ENCODE data around the gene MEIS2.

DNA sequence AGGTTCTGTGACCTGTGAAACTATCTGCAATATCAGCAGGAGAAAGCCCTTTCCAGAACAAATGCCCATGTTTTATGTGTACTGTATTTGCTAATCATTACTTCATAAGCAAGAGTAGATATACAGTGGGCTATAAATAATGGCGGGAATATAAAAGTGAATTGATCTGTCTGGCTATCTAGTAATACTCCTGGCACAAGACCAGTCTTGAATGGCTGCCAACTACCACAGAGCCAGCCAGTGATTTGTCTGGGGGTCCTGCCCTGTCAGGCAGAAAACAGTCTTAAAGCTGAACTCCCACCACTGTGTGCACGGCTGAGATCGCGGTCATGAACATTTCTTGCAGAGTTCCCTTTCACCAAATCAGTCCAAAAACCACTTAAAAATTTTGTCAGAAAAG, 176.3 kb downstream of the MEIS2 start:
- TF ChIP-seq POLR2A (IDR thresholded peaks at IDR 0.05), result no peak
- TF ChIP-seq, protein P1, sequence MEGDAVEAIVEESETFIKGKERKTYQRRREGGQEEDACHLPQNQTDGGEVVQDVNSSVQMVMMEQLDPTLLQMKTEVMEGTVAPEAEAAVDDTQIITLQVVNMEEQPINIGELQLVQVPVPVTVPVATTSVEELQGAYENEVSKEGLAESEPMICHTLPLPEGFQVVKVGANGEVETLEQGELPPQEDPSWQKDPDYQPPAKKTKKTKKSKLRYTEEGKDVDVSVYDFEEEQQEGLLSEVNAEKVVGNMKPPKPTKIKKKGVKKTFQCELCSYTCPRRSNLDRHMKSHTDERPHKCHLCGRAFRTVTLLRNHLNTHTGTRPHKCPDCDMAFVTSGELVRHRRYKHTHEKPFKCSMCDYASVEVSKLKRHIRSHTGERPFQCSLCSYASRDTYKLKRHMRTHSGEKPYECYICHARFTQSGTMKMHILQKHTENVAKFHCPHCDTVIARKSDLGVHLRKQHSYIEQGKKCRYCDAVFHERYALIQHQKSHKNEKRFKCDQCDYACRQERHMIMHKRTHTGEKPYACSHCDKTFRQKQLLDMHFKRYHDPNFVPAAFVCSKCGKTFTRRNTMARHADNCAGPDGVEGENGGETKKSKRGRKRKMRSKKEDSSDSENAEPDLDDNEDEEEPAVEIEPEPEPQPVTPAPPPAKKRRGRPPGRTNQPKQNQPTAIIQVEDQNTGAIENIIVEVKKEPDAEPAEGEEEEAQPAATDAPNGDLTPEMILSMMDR (IDR thresholded peaks at IDR 0.05), result no peak

Measured in vagina (tissue), 2 donors.